H1 (cell line): ENCODE data around the gene ELMOD1. TPM values are rescaled to one million over a fixed set of nuclear protein-coding genes. Genes with fewer than 3 reads are reported as not detected.

Experiments used
- CTCF ChIA-PET: fragments of 300-600 bp; sonication (Branson Sonifier 250); formaldehyde crosslinking; loops from one replicate; lab custom pipeline; 2021; ENCODE audit not compliant: partially characterized antibody; lab: Charles Lee
- POLR2A ChIA-PET: fragments of 300-600 bp; sonication (Branson Sonifier 250); formaldehyde crosslinking; loops from one replicate; lab custom pipeline; 2021; ENCODE audit warnings: inconsistent platforms; ENCODE audit not compliant: partially characterized antibody; lab: Charles Lee
- DNase-seq, 2 experiments: peaks; one replicate each; pipeline versions ENCODE4 v3.0.0 to v3.0.0-alpha.2; 2010 to 2022; ENCODE audit warnings: low spot score in 2 of 2, low read depth in 1 of 2, mixed read lengths in 1 of 2
- FAIRE-seq: peaks from 2 replicates; lab custom pipeline; 2011; peaks lifted over from hg19 to GRCh38; lab: Jason Lieb, UNC
- H2AFZ ChIP-seq: 2 replicates; pipeline ENCODE4 v1.8.1; 2012; ENCODE audit warnings: low read length, inconsistent platforms
- H2AK5ac ChIP-seq: 2 replicates; pipeline ENCODE4 v1.6.1; 2013; ENCODE audit warnings: low read depth, low read length
- H2BK120ac ChIP-seq: replicated peaks from 2 replicates; pipeline ENCODE3; 2013; ENCODE audit warnings: low read depth, low read length, inconsistent platforms
- H2BK12ac ChIP-seq: 2 replicates; pipeline ENCODE4 v1.6.1; 2013; ENCODE audit warnings: low read depth, low read length
- H2BK15ac ChIP-seq: 2 replicates; pipeline ENCODE4 v1.6.1; 2013; ENCODE audit warnings: low read length
- H2BK20ac ChIP-seq: 2 replicates; pipeline ENCODE4 v1.6.1; 2013; ENCODE audit warnings: low read length
- H2BK5ac ChIP-seq: 2 replicates; pipeline ENCODE4 v1.6.1; 2013; ENCODE audit warnings: low read depth, low read length
- H3K14ac ChIP-seq: 2 replicates; pipeline ENCODE4 v1.6.1; 2013; ENCODE audit warnings: inconsistent platforms; ENCODE audit not compliant: insufficient read length
- H3K18ac ChIP-seq: 2 replicates; pipeline ENCODE4 v1.6.1; 2013; ENCODE audit warnings: low read length; ENCODE audit errors: extremely low read depth
- H3K23ac ChIP-seq: 2 replicates; pipeline ENCODE4 v1.6.1; 2013; ENCODE audit warnings: inconsistent platforms; ENCODE audit not compliant: insufficient read length
- H3K23me2 ChIP-seq: 2 replicates; pipeline ENCODE4 v1.6.1; 2013; ENCODE audit warnings: low read depth, low read length
- H3K27ac ChIP-seq: 2 replicates; pipeline ENCODE4 v1.6.1; 2011; ENCODE audit warnings: low read depth, low read length, inconsistent platforms
- H3K27me3 ChIP-seq, 4 experiments: replicated peaks in 1 of 4; 1 replicate in 1 of 4; 2 replicates in 3 of 4; pipeline versions ENCODE4 v1.6.1 to v1.8.1; 2011 to 2013; ENCODE audit warnings: low read length in 3 of 4, mild to moderate bottlenecking in 3 of 4, inconsistent platforms in 2 of 4, mixed read lengths in 2 of 4, moderate library complexity in 1 of 4; ENCODE audit not compliant: control insufficient read depth in 3 of 4, insufficient read depth in 3 of 4; ENCODE audit errors: extremely low read depth in 1 of 4
- H3K36me3 ChIP-seq, 4 experiments: 2 replicates each; pipeline versions ENCODE4 v1.6.1 to v1.8.1; 2011 to 2013; ENCODE audit warnings: mild to moderate bottlenecking in 4 of 4, low read length in 3 of 4, moderate library complexity in 2 of 4, control low read depth in 1 of 4, inconsistent platforms in 1 of 4; ENCODE audit not compliant: insufficient read depth in 4 of 4, control insufficient read depth in 2 of 4
- H3K4ac ChIP-seq: replicated peaks from 2 replicates; pipeline ENCODE3; 2013; ENCODE audit warnings: low read length, low read depth, mixed read lengths, inconsistent platforms; ENCODE audit not compliant: insufficient read length
- H3K4me1 ChIP-seq, 4 experiments: replicated peaks in 1 of 4; 1 replicate in 1 of 4; 2 replicates in 3 of 4; pipeline versions ENCODE4 v1.6.1 to v1.8.1; 2011 to 2013; ENCODE audit warnings: low read length in 3 of 4, inconsistent platforms in 2 of 4, mixed read lengths in 1 of 4; ENCODE audit not compliant: insufficient read depth in 4 of 4, control insufficient read depth in 3 of 4
- H3K4me2 ChIP-seq, 2 experiments: 2 replicates each; pipeline versions ENCODE4 v1.6.1 to v1.8.1; 2011 to 2013; ENCODE audit warnings: low read depth in 2 of 2, low read length in 2 of 2, control low read depth in 1 of 2, inconsistent platforms in 1 of 2, mild to moderate bottlenecking in 1 of 2; ENCODE audit not compliant: insufficient read depth in 1 of 2
- H3K4me3 ChIP-seq, 4 experiments: fragments of 200-600, 300-600 bp in 1 of 4; sonication (generic), shearing (Covaris generic), sonication (Bioruptor Twin) in 1 of 4; 2 replicates each; pipeline versions ENCODE4 v1.5.1 to v1.8.1; 2011 to 2016; ENCODE audit warnings: low read length in 4 of 4, low read depth in 3 of 4, control low read depth in 2 of 4, inconsistent platforms in 2 of 4, mild to moderate bottlenecking in 2 of 4, mixed read lengths in 1 of 4, moderate library complexity in 1 of 4; ENCODE audit not compliant: insufficient read depth in 2 of 4; ENCODE audit errors: extremely low read depth in 1 of 4
- H3K56ac ChIP-seq: replicated peaks from 2 replicates; pipeline ENCODE3; 2013; ENCODE audit warnings: low read depth, mild to moderate bottlenecking, mixed read lengths, low read length, inconsistent platforms; ENCODE audit not compliant: insufficient read length
- H3K79me1 ChIP-seq: 2 replicates; pipeline ENCODE4 v1.6.1; 2013; ENCODE audit warnings: low read depth, low read length, control low read depth
- H3K79me2 ChIP-seq, 2 experiments: 2 replicates each; pipeline versions ENCODE4 v1.6.1 to v1.8.1; 2012 to 2013; ENCODE audit warnings: low read length in 2 of 2, mild to moderate bottlenecking in 2 of 2, inconsistent platforms in 1 of 2; ENCODE audit not compliant: insufficient read depth in 2 of 2, control insufficient read depth in 1 of 2
- H3K9ac ChIP-seq, 4 experiments: replicated peaks in 1 of 4; 1 replicate in 1 of 4; 2 replicates in 3 of 4; pipeline versions ENCODE4 v1.6.1 to v1.8.1; 2011 to 2013; ENCODE audit warnings: low read depth in 3 of 4, low read length in 3 of 4, control low read depth in 2 of 4, mild to moderate bottlenecking in 2 of 4, moderate library complexity in 2 of 4, inconsistent platforms in 1 of 4; ENCODE audit errors: extremely low read depth in 1 of 4
- H3K9me3 ChIP-seq, 2 experiments: 2 replicates each; pipeline versions ENCODE4 v1.6.1 to v1.8.1; 2012 to 2013; ENCODE audit warnings: mild to moderate bottlenecking in 2 of 2, moderate library complexity in 2 of 2, control low read depth in 1 of 2, inconsistent platforms in 1 of 2, low read depth in 1 of 2, low read length in 1 of 2, mixed read lengths in 1 of 2; ENCODE audit not compliant: insufficient read depth in 2 of 2
- H4K20me1 ChIP-seq, 2 experiments: replicated peaks in 1 of 2; 2 replicates each; pipeline versions ENCODE3 to v1.8.1; 2011 to 2013; ENCODE audit warnings: inconsistent platforms in 2 of 2, low read length in 2 of 2, mild to moderate bottlenecking in 1 of 2; ENCODE audit not compliant: insufficient read depth in 2 of 2, control insufficient read depth in 1 of 2
- H4K5ac ChIP-seq: 2 replicates; pipeline ENCODE4 v1.6.1; 2013; ENCODE audit warnings: low read length, low read depth, mixed read lengths, inconsistent platforms; ENCODE audit not compliant: insufficient read length
- H4K8ac ChIP-seq: 2 replicates; pipeline ENCODE4 v1.8.0; 2013; ENCODE audit warnings: mild to moderate bottlenecking, moderate library complexity, low read length, inconsistent platforms; ENCODE audit not compliant: insufficient read depth; ENCODE audit errors: extremely low read depth
- H4K91ac ChIP-seq: replicated peaks from 2 replicates; pipeline ENCODE3; 2013; ENCODE audit warnings: low read length, mixed read lengths, inconsistent platforms; ENCODE audit not compliant: insufficient read length
- BACH1 ChIP-seq: IDR thresholded peaks from 2 replicates; pipeline ENCODE4 v1.6.1; 2012; ENCODE audit warnings: low read length, improper control_type of control experiment
- CBX5 ChIP-seq: fragments of 300-800, 300-1000 bp; sonication (generic); IDR thresholded peaks from 2 replicates; pipeline ENCODE4 v1.7.1; 2016; ENCODE audit warnings: antibody characterized with exemption, low read length, low read depth
- GABPA ChIP-seq: IDR thresholded peaks from 2 replicates; pipeline ENCODE4 v1.6.1; 2011; ENCODE audit warnings: mild to moderate bottlenecking, low read length, moderate library complexity, borderline replicate concordance; ENCODE audit not compliant: insufficient read depth
- HDAC6 ChIP-seq: IDR thresholded peaks from one replicate; pipeline ENCODE4 v1.7.1; 2012; ENCODE audit warnings: low read depth, mild to moderate bottlenecking, inconsistent platforms, low read length, moderate library complexity
- JUN ChIP-seq: IDR thresholded peaks from 2 replicates; pipeline ENCODE4 v1.6.1; 2011; ENCODE audit warnings: low read depth, mild to moderate bottlenecking, improper control_type of control experiment, low read length
- KDM1A ChIP-seq: fragments of 200-600, 300-600 bp; sonication (generic); IDR thresholded peaks from 2 replicates; pipeline ENCODE4 v1.7.1; 2016; ENCODE audit warnings: mild to moderate bottlenecking, low read length, borderline replicate concordance
- RAD21 ChIP-seq, 2 experiments: IDR thresholded peaks in 1 of 2; conservative IDR thresholded peaks in 1 of 2; 2 replicates each; pipeline ENCODE4 v1.6.1; 2011; ENCODE audit warnings: low read depth in 2 of 2, low read length in 2 of 2, improper control_type of control experiment in 1 of 2, inconsistent platforms in 1 of 2, mild to moderate bottlenecking in 1 of 2, moderate library complexity in 1 of 2
- RBBP5 ChIP-seq: IDR thresholded peaks from 2 replicates; pipeline ENCODE4 v1.7.1; 2012; ENCODE audit warnings: low read depth, mild to moderate bottlenecking, inconsistent platforms, low read length, moderate library complexity, borderline replicate concordance
- TEAD4 ChIP-seq: IDR thresholded peaks from 2 replicates; pipeline ENCODE4 v1.6.1; 2012; ENCODE audit warnings: low read depth, low read length, inconsistent platforms, mixed read lengths
- USF2 ChIP-seq: IDR thresholded peaks from 2 replicates; pipeline ENCODE4 v1.6.1; 2011; ENCODE audit warnings: low read length, improper control_type of control experiment
- WGBS, 2 experiments: shearing (Covaris generic) in 1 of 2; methylation state at CpG; one replicate each; pipeline versions ENCODE4 v1.1.6 to v1.1.7; 2013 to 2015; ENCODE audit warnings: low lambda C conversion rate in 2 of 2, mixed read lengths in 2 of 2, inconsistent platforms in 1 of 2, low coverage in 1 of 2, missing lambda C conversion rate in 1 of 2; ENCODE audit not compliant: insufficient replicate concordance in 2 of 2, insufficient coverage in 1 of 2, insufficient read length in 1 of 2; ENCODE audit errors: extremely low coverage in 1 of 2, missing lambda C conversion rate in 1 of 2; 5-methylcytosine and 5-hydroxymethylcytosine counted together
- polyA plus RNA-seq, 7 experiments: library from polyadenylated mRNA; depleted of rRNA in 3 of 7; stranded (reverse) in 5 of 7; unstranded in 2 of 7; fragments of >200 nt in 5 of 7; fragments of 200-250 nt in 2 of 7; gene quantifications; 1 replicate in 5 of 7; 2 replicates in 1 of 7; 4 replicates in 1 of 7; pipeline versions ENCODE4 v1.2.1 to v1.2.3, GENCODE V29; 2011 to 2013; ENCODE audit warnings: missing spikeins in 2 of 7, mixed read lengths in 2 of 7
- total RNA-seq: library from RNA; stranded (reverse); fragmentation: NEBNext Ultra II Directional; extraction: Animal tissue kit (Norgen Biotek cat#: 25700); gene quantifications from 2 replicates; pipeline ENCODE4 v1.2.1, GENCODE V29; 2021
- TF ChIP-seq, protein P1 (sequence below): IDR thresholded peaks from 2 replicates; pipeline ENCODE4 v1.6.1; 2012; ENCODE audit warnings: inconsistent platforms
- TF ChIP-seq, protein P2 (sequence below): IDR thresholded peaks from 2 replicates; pipeline ENCODE4 v1.6.1; 2011; ENCODE audit warnings: low read depth, mild to moderate bottlenecking, low read length; ENCODE audit not compliant: insufficient read depth

ELMOD1 gene
- total and polyA plus RNA-seq, 2 of the 8 experiments (the other 6 are each of a cell fraction or from before 2014, with no cell fraction given), result 0.47 to 1.6 TPM

DNA sequence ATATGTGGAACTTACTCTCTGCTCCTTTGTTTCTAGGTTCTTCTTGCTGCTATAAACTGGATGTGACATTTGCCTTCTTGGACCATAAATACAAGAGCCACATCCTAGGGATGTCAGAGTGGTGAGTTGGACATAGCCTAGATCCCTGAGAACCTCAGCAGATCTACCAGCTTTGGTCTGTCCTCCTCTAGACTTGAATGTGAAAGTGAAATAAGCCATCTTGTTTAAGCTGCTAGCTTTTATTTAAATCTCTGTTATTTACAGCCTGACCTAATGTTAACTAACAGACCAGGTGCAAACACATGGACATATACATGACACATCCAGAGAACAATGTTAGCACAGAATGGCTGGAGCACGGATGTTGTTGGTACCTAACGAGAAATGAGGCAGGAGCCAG is 85.0 kb downstream of the ELMOD1 start:
- FAIRE-seq, result no peak
- no peak overlapping the region for H3K4me3 ChIP-seq
- H3K9me3 ChIP-seq, result no peaks in the 10 kb centered on the region
- H2BK12ac ChIP-seq, result no peak overlapping the region
- H2BK5ac ChIP-seq, result no peak overlapping the region
- H3K27ac ChIP-seq, result no peak overlapping the region
- H3K23me2 ChIP-seq, result no peaks in the 10 kb centered on the region
- H4K20me1 ChIP-seq, result no peaks in the 10 kb centered on the region
- no peak overlapping the region for H4K8ac ChIP-seq
- no peak overlapping the region for H3K14ac ChIP-seq
- POLR2A ChIA-PET, result no interaction called here
- H2AFZ ChIP-seq, result no peak overlapping the region
- CTCF ChIA-PET, result interaction anchor here (0.6 to 3.8 kb wide), 12 partner anchors 10 to 128 kb away, joined by 3 to 32 read pairs (median 5); no protein-coding TSS in a partner anchor
- H3K18ac ChIP-seq, result no peak overlapping the region
- H2BK15ac ChIP-seq, result no peak overlapping the region
- no peak overlapping the region for H4K5ac ChIP-seq
- H3K79me1 ChIP-seq, result no peaks in the 10 kb centered on the region
- H3K36me3 ChIP-seq, result no peaks in the 10 kb centered on the region
- no peaks in the 10 kb centered on the region for H3K4me1 ChIP-seq
- H2AK5ac ChIP-seq, result no peak overlapping the region
- no peak overlapping the region for H3K56ac ChIP-seq
- WGBS, 2 experiments, result 100% methylated on average over 2 of the region's 2 CpGs; no CpG with 5 or more reads in 1 of the 2 experiments
- no peak overlapping the region for H3K4ac ChIP-seq
- H2BK20ac ChIP-seq, result no peak overlapping the region
- H4K91ac ChIP-seq, result no peak overlapping the region
- H2BK120ac ChIP-seq, result no peak overlapping the region
- H3K4me2 ChIP-seq, result no peak overlapping the region
- DNase-seq, result no peak
- H3K9ac ChIP-seq, result no peak overlapping the region
- no peak overlapping the region for H3K23ac ChIP-seq
- H3K79me2 ChIP-seq, result no peaks in the 10 kb centered on the region
- H3K27me3 ChIP-seq, result no peaks in the 10 kb centered on the region
- no peak for TF ChIP-seq TEAD4
- no peak for TF ChIP-seq HDAC6
- no peak for TF ChIP-seq KDM1A
- TF ChIP-seq USF2, result no peak
- TF ChIP-seq, protein P1, sequence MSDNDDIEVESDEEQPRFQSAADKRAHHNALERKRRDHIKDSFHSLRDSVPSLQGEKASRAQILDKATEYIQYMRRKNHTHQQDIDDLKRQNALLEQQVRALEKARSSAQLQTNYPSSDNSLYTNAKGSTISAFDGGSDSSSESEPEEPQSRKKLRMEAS, result no peak
- no peak for TF ChIP-seq RBBP5
- TF ChIP-seq BACH1, result no peak
- TF ChIP-seq GABPA, result no peak
- TF ChIP-seq JUN, result no peak
- TF ChIP-seq, protein P2, sequence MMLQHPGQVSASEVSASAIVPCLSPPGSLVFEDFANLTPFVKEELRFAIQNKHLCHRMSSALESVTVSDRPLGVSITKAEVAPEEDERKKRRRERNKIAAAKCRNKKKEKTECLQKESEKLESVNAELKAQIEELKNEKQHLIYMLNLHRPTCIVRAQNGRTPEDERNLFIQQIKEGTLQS, result no peak
- TF ChIP-seq RAD21 (IDR thresholded peaks at IDR 0.05 in 1 of 2, conservative IDR thresholded peaks at IDR 0.05 in 1 of 2; ENCODE audit: low read depth in 2 of 2, low read length in 2 of 2), result no peak
- no peak for TF ChIP-seq CBX5
